GM19043 (cell line): ENCODE results near the gene TCEANC2.

Experiments used
- ATAC-seq: cut with Tn5 transposase; IDR thresholded peaks from one replicate; pipeline ENCODE4 v1.9.1; 2021; ENCODE audit warnings: low read depth; ENCODE audit not compliant: unreplicated experiment

TCEANC2 gene

DNA sequence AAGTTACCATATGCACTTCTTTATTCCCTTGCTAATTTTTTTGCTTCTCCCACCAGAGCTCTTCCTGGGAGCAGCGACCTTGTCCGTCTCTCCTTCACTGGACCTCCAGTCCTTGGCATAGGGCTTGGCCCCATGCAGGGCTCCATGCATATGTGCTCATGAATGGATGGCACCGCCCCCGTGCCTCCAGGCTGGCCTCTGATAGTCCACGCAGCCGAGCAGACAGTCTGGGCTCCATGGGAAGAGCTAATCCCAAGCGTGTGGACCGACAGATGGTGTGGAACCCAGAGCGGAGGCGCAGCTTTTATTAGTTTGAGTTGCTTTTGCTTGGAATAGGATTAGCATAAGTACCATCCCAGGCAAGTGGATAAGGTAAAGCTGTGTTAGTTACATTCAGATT lies 57.6 kb downstream of the TCEANC2 start:
- no peak for ATAC-seq

DNA sequence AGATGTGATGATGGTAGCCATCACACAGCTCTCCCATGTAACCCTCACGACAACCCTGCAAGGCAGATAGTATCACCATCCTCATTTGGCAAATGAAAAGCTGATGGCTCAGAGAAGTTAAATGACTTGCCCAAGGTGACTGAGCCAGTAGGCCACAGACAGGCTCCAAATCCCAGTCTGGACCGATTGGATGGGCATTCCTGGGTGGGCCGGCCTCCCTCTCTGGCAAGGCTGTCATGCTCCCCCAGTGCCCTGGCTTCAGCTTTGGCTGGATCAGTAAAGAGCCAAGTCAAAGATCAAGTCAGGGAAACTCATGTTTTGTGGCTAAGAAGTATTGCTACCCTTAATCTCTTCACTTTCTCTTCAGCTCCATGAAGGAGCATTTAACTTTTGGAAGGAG lies 58.2 kb downstream of the TCEANC2 start:
- no peak for ATAC-seq

DNA sequence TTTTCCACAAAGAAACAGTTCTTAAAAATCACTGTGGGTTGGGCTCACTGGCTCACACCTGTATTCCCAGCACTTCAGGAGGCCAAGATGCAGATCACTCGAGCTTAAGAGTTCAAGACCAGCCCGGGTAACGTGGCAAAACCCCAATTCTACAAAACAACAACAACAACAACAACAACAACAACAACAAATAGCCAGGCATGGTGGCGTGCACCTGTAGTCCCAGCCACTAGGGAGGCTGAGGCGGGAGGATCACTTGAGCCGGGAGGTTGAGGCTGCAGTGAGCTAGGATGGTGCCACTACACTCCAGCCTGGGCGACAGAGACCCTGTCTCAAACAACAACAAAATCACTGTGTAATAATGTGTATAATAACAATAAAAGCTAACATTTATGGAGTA lies 58.6 kb downstream of the TCEANC2 start:
- ATAC-seq = no peak

DNA sequence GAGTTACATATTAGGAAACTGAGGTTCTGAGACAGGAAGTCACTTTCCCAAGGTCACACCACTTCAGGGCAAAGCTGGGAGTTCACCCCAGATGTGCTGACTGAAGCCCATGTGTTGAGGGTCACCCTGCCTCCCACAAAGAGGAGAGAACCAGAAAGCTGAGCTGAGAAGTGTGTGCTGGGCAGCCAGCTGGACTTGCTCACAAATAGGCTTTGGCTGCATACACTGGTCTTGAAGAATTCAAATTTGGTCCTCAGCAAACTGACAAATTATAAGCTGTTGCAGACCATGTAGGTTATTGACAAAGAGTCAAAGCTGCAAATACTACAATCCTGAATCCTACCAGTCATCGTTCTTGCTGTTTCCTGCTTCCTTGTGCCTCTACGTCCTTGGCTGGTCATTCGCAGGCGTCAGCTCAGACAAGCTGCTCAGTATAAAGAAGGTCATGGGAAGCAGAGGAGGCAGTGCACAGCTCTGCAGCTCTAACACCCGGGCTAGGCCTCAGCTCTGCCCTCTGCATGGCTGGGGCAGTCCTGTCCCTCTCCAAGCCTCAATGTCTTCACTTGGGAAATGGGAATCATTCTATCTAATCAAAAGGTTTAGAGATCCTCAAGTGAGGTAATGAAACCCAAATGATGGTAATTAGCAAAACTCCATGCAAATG lies 59.4 kb downstream of the TCEANC2 start:
- ATAC-seq = no peak

DNA sequence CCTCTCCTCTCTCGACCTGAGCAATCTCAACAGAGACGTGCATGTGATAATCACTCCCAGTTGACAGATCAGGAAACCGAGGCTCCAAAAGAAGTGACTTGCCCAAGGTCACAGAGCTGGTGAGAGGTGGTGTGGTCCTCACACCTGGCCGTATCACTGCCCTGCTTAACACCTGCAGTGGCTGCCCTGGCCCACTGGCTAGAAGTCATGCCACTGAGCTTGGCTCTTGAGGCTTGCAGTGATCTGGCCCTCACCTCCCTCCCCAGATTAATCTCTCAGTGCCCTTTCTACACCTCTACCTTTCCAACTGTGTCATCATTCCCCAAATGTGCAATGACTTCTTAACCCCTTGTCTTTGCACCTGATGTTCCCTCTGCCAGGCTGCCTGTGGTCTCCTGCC lies 60.6 kb downstream of the TCEANC2 start:
- no peak for ATAC-seq

DNA sequence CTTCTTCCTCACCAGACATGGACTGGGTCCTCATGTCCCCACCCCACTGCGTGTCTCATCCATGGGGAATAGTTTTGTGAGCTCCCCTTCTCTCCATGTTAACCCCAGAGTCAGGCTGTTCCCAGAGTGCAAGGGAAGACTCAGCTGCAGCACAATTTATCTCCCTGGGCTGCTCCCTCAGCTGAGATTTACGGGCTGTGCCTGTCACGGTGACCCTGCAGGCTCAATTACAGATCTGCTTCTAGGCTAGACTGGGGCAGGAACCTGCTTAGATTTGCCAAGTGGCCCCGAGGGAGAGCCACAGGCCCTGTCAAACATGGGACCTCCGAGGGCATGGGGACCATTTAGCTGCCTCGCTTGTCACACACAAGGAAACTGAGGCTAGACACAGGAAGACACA lies 61.5 kb downstream of the TCEANC2 start:
- ATAC-seq = no peak

DNA sequence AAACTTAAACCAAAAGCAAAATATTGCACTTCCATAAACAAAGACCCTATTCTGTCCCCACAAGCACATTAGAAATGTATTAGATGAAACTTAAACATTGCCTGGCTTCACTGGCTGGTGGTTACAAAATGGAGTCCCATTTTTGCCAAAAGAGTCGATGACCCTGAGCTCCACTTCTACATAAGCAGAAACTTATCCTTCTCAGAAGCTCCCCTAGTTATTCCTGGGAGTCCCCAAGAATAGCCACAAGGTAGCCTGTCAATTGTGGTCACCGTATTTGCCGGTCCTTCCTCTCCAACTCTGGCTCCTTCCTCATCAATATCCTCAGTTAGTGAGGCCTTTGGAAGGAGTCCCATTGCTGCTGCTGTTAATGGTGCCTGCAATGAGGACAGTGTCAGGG lies 62.1 kb downstream of the TCEANC2 start:
- ATAC-seq = no peak

DNA sequence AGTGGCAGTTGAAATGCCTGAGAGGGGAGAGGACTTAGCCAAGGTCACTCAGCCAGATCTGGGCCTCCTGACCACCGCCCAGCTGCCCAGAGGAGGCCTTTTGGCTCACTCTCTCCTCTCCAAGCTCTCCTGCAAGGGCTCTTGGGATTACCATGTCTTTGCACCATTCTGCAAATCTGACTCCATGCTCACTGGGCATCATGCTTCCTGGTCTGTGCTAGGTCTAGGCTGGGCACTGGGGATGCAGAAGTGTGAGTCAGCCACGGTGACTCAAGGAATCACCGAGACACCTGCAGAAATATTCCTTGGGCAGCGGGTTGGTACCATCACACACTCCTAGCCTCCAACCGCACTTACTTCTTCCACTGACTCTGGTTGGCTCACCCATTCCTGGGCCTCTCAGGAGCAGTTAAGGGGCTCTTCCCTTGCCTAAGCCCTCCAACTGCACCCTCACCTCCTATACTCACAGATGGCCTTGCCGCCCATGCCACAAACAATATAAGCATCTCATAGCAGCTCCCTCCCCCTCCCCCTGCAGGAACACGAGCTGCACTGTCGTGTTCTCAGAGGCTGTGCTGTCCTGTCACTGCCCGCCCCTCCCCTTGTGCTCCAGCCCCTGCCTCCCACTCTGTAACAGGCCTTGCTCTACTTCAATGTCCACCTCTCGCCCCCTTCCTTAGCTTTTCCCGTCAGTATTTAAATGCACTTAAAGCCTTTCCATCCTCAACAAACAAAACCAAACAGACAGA lies 64.6 kb downstream of the TCEANC2 start:
- no peak for ATAC-seq

DNA sequence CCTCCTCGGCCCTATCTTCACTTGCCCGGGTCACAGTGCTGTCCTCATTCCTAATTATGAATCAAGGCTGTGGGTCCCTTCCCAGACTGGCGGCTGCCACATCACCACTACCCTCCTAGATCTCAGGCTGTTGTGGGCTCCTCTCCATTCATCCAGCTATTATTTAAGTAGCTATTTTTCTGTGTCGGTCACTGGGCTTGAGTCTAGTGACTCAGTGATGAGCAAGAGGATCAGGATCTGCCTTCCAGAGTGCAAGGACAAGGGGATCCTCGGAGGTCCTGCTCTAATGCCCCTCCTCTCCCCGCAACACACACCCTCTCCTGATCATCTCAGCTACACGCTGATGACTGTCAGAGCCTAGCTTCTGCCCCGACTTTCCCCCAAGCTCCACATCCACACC lies 65.3 kb downstream of the TCEANC2 start:
- ATAC-seq = no peak

DNA sequence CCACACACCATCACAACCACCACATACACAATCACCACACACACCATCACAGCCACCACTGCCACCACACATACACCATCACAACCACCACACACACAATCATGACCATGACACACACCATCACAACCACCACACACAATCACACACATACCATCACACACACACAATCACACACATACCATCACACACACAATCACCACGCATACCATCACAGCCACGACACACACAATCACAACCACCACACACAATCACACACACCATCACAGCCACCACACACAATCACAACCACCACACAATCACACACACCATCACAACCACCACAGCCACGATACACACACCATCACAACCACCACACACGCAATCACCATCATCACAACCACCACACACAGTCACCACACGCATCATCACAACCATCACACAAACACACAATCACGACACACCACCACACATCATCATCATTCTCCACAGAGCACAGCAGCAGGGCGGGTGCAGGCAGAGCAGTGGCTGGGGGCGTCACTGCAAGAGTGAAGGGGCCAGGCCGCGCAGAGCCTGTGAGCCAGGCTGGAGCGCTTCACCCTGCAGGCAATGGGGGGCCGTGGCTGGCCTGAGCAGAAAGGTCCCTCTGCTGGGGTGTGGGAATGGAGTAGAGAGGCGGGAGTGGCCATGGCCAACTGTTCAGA lies 66.8 kb downstream of the TCEANC2 start:
- ATAC-seq = no peak

DNA sequence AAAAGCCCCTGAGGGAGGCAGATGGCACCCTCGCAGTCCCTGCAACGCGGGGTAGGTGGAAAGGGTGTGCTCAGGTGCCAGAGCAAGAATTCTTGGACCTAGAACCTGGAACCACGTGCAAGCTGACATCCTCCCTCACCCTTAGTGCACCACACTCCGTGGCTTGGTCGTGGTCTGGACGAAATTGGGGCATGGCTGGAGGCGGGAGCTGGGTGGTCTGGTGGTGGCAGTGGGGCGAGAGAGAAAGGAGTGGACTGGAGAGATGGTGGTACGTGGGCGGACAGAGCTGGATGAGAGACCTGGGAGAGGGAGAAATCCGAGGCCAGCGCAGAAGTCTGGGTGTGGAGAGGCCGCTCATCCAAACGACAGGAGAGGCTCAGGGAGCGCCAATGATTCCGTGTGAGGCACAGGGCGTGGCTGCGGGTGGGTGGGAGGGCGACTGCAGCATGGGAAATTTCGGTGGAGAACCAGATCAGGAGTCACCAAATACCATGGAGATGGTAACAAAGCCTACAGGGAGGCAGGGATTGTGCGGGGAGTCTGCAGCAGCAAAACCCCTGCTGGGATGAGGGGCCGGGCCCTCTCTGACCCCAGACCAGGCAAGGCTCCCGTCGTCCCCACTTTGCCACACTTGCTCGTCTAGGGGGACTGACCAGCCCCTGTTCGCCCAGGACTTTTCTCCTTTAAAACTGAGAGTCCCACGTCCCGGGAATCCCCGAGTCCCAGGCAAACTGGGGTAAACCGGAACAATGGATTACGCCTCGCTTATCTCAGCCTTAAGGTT lies 67.5 kb downstream of the TCEANC2 start:
- no peak for ATAC-seq

DNA sequence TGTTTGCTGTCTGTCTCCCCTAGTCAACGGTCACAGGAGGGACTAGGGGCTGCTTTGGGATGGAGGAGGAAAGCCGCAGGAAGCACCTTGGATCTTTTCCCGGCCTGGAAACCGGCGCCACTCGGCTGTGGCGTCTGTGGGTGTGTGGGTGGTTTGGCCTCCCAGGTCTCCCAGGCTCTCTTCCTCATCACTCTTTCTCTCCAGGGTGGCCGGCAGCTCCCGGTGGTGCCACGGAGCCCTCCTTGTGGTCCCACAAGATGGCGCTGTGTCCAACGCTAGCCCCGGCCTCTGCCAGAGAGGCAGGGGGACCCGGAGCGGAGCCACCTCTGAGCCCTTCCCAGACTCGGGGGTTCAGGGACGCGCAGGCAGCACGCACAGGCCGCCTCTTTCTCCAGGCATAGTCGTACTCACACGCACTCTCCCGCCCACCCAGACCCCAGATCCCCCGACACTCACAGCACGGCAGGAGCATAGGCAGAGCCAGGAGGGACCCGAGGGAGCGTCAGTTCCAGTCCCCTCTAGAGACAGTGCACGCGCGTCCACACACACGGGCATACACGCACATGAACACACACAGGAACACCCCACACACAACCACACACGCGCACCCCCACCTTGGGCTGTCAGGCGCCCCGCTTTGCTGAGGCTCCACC lies 68.2 kb downstream of the TCEANC2 start:
- peak; percentile 59 for ATAC-seq

DNA sequence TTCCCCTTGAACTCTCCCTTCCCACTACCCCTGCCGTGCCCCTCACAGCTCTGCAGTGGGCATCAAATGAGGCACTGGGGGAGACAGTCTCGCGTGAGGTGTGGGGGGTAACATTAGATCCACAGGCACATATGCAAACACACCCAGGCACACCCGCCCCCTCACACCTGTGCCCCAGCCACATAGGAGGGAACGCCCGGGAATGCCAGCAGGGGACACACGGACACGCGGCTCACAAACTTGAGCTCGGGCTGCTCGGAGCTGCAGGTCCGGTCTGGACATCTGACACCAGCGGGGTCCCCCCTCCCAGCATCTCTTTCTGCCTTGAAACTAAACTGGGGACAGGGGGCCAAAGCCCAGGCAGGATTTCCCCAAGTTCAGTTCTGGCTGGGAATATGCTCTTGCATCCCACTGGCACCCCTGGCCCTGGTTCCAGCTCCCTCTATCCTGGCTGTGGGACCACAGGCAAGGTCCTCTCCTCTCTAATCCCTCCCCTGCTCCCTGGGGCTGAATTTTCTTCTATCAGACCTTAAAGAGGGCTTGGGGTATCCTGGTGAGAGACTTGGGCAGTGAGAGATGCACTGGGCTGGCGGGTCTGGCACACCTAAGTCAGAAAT lies 68.8 kb downstream of the TCEANC2 start:
- no peak for ATAC-seq

DNA sequence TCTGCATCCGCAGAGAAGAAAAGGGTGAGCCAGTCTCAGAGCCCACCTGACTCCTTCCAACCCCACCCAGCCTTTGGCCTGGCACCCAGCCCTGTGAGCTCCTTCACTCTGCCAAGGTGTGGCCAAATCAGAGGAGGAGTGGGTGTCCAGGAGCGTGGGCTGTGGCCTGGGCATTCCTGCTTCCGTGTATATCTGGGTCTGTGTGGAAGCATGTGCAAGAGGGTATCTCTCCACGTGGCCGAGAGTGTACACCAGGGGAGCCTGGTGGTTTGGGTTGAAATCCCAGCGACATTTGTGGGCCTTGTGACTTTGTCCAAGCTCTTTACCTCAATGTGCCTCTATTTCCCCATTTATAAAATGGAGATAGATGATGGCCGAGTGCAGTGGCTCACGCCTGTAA lies 69.6 kb downstream of the TCEANC2 start:
- no peak for ATAC-seq

DNA sequence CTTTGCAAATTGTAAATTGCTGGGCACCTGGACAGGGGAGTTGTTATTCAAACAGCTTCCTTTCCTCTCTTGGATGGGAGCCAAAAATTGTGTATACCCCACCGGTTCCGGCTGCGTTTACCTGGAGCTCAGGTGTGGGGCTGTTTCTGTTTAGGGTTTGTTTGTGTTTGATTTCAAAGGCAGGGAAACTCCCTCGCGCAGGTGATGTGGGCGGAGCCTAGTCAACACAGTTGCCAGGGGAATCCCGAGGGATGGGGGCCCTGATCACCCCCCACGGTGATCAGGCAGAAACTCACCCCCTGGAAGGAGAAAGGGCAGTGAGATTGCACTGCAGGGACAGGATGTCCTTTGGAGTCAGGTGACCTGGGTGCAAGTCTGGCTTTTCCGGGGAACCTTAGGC lies 71.1 kb downstream of the TCEANC2 start:
- no peak for ATAC-seq

DNA sequence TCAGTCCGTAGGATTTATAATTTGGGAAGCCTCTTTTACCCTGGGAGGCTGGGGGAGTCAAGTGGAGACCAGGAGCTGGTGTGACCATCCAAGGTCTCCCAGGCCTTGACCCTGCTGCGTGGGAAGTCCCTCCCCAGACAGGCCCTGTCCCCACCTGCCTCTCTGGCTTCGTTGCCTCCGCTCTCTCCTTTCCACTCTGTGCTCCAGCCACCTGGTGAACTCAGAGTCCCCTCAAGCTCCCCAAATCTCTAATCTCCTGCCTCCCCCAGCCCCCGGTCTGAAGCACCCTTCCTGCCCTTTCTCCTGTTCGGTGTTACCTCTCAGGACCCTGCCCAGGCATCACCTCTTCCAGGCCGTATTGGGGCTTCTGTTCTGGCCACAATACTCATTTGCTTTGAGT lies 71.5 kb downstream of the TCEANC2 start:
- ATAC-seq = no peak

DNA sequence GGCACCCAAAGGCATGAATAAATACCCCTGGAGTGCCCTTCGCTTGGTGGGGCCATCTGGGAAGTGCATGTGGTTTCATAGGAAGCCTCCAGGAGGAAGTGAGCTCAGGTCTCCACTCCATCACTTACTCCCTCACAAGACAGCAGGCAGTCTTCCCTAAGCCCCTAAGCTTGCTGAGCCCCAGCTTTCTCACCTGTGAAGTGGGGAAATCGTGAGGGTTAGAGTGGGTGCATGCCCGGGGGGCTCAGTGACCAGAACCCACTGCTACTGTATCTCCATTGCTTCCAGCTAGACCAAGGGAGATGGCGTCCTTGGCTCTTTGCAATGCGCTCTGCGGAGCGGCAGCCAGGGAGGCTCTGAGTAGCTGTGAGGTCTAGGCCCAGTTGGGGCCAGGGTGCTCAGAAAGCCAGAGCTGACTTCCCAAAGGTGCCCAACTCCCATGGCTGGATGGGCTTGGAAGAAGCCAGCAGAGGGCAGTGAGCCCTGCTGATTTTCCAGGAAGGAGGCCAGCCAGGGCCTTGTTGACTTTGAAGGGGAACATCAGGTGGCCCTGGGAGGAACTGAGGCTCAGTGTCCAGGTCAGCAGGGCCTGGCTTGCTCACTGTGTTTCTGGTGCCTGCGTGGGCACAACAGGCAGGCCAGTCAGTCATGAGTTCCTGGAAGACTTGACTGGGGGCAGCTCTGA lies 72.1 kb downstream of the TCEANC2 start:
- ATAC-seq = no peak

DNA sequence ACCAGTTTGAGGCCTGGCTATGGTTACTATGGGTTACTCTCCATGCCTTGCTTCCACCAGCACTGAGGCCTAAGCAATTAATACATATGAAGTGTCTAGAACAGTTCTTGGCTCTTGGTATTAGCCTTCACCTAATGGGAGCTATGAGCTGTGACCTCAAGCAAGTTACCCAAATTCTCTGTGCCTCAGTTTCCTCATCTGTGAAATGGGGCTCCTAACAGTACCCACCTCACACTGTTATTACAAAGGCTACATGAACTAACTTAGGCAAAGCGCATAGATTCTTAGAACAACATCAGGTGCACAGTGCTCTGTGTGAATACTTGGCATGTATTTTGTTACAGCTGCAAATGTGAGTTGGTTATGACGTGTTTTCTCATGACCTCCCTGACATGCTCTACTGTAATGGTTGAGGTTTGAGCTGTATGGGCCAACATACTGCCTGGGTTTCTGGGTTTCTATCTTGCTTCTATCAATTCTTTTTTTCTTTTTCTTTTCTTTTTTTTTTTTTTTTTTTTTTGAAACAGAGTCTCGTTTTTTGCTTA lies 72.9 kb downstream of the TCEANC2 start:
- no peak for ATAC-seq

DNA sequence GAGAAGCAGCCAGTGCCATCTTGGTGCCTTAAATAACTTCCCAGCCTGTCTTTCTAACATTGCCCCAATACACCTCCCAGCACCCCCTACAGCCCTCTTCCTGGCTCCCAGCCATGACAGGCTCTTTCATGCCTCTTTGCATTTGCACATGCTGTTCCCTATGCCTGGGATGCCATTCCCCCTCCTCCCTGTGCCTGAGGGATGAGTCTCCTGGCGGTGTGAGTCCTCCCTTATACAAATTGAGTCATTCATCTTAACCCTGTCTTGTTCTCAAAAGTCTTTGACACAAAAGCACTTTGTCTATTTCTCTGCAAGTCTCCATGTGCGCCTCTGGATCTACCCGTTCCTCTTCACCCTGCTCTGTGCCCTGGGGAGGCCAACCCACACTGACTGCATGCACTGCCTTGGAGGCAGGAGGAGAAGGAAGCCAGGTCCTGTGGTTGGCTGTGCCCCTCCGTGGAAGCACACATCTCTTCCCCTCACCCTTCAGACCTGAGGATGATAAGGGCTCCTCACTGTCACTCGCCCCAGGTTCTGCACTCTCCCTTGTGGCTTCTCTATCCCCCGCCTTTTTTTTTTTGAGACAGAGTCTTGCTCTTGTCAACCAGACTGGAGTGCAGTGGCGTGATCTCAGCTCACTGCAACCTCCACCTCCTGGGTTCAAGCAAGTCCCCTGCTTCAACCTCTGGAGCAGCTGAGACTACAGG lies 74.3 kb downstream of the TCEANC2 start:
- no peak for ATAC-seq
